Calu3 (cell line): Measurements from ENCODE around the gene RHOBTB1. TPM values are rescaled to one million over a fixed set of nuclear protein-coding genes. Genes with fewer than 3 reads are reported as not detected.

ENCODE experiments used
- BruUV-seq: library from RNA; stranded (reverse); fragments of 400-500 nt; replicated peaks from 2 replicates; lab custom pipeline; 2021; lab: Mats Ljungman, UMichigan
- CTCF ChIA-PET: fragments of 300-600 bp; sonication (Branson Sonifier 250); formaldehyde crosslinking; loops from one replicate; lab custom pipeline; 2022; ENCODE audit warnings: antibody characterized with exemption; lab: Charles Lee
- DNase-seq: peaks from one replicate; pipeline ENCODE4 v3.0.0; 2022
- H3K27ac Mint-ChIP-seq: one replicate; pipeline ENCODE4 v1.8.0; 2022; ENCODE audit warnings: mixed read lengths; ENCODE audit not compliant: unreplicated experiment
- H3K27me3 Mint-ChIP-seq: one replicate; pipeline ENCODE4 v1.8.0; 2022; ENCODE audit warnings: mixed read lengths; ENCODE audit not compliant: unreplicated experiment
- H3K36me3 Mint-ChIP-seq: one replicate; pipeline ENCODE4 v1.8.0; 2022; ENCODE audit warnings: mild to moderate bottlenecking, moderate library complexity, mixed read lengths; ENCODE audit not compliant: insufficient read depth, unreplicated experiment
- H3K4me1 Mint-ChIP-seq: one replicate; pipeline ENCODE4 v1.8.0; 2022; ENCODE audit warnings: mild to moderate bottlenecking, low read depth, mixed read lengths; ENCODE audit not compliant: unreplicated experiment
- H3K4me3 Mint-ChIP-seq: one replicate; pipeline ENCODE4 v1.8.0; 2022; ENCODE audit warnings: mild to moderate bottlenecking, low read depth, moderate library complexity, mixed read lengths; ENCODE audit not compliant: unreplicated experiment
- H3K9me3 Mint-ChIP-seq: one replicate; pipeline ENCODE4 v1.8.0; 2022; ENCODE audit warnings: low read depth, mixed read lengths; ENCODE audit not compliant: unreplicated experiment
- intact Hi-C: fragments of 100-400 bp; cut with micrococcal nuclease; formaldehyde crosslinking; loops from one replicate; pipeline ENCODE4 v1.10.0; 2022; ENCODE audit not compliant: unreplicated experiment
- total RNA-seq: library from RNA; stranded (reverse); gene quantifications from 2 replicates; pipeline ENCODE4 v1.2.3, GENCODE V29; 2022
- TF ChIP-seq, protein P1 (sequence below): fragments of 200-600 bp; IDR thresholded peaks from one replicate; pipeline ENCODE4 v1.8.0; 2022; ENCODE audit warnings: antibody characterized with exemption; ENCODE audit not compliant: unreplicated experiment

RHOBTB1 gene
- total RNA-seq, 1 experiment from 2014 or later = 9.8 TPM

DNA sequence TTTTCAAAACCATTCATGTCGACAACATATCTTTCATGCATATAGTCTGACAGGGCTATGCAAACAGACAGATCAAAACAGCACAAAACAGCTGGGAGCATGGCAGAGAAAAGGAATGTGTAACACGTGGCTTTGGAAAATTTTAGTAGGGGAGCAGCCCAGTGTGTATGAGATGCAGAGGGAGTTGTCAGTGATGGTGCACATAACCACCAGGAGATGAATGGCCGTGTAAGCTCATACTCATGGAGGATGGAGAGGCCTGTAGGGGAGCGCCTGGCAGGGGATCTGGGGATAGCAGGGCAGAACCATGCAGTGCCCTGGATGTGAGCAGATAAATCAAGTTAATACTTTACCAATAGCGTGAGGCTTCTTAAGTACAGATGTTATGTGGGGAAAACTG is 45.7 kb downstream of the RHOBTB1 start:
- peaks cover 8% of the 10 kb centered on the region for H3K4me1 Mint-ChIP-seq
- CTCF ChIA-PET = no interaction called here
- TF ChIP-seq, protein P1, sequence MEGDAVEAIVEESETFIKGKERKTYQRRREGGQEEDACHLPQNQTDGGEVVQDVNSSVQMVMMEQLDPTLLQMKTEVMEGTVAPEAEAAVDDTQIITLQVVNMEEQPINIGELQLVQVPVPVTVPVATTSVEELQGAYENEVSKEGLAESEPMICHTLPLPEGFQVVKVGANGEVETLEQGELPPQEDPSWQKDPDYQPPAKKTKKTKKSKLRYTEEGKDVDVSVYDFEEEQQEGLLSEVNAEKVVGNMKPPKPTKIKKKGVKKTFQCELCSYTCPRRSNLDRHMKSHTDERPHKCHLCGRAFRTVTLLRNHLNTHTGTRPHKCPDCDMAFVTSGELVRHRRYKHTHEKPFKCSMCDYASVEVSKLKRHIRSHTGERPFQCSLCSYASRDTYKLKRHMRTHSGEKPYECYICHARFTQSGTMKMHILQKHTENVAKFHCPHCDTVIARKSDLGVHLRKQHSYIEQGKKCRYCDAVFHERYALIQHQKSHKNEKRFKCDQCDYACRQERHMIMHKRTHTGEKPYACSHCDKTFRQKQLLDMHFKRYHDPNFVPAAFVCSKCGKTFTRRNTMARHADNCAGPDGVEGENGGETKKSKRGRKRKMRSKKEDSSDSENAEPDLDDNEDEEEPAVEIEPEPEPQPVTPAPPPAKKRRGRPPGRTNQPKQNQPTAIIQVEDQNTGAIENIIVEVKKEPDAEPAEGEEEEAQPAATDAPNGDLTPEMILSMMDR = no peak
- intact Hi-C loops = no loop called here
- no peak overlapping the region for H3K27ac Mint-ChIP-seq
- DNase-seq = no peak
- H3K36me3 Mint-ChIP-seq = no peaks in the 10 kb centered on the region
- no peak overlapping the region for H3K4me3 Mint-ChIP-seq
- no peaks in the 10 kb centered on the region for H3K9me3 Mint-ChIP-seq
- no peaks in the 10 kb centered on the region for H3K27me3 Mint-ChIP-seq
- no TSS peak for BruUV-seq

DNA sequence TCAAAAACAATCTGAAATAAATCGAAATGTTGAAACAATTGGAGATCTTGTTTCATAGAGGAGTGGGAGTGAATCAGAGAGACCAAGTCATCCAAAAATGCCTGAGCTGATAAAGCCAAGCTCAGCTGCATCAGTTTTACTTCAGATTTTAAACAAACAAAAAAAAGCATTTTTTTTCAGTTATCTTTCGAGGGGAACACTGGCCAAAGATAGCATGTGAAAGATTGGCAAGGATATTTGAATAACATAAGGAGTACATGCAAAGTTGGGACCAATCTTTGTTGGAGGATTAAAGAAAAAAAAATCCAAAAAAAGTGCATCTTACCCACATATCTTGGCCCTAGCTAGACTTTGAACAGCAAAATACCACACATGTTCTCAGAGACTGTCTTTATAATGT is 47.2 kb downstream of the RHOBTB1 start:
- no TSS peak for BruUV-seq
- CTCF ChIA-PET = interaction anchor here (1.2 kb wide), 1 partner anchor 9 kb away, joined by 3 read pairs; no protein-coding TSS in a partner anchor
- H3K36me3 Mint-ChIP-seq = no peaks in the 10 kb centered on the region
- no peaks in the 10 kb centered on the region for H3K27me3 Mint-ChIP-seq
- no peak overlapping the region for H3K4me3 Mint-ChIP-seq
- no peak overlapping the region for H3K27ac Mint-ChIP-seq
- TF ChIP-seq, protein P1 = no peak
- DNase-seq = no peak
- peaks cover 4% of the 10 kb centered on the region for H3K9me3 Mint-ChIP-seq
- peaks cover 17% of the 10 kb centered on the region for H3K4me1 Mint-ChIP-seq
- intact Hi-C loops = no loop called here

GRCh38 chr10:60896033-60896432 is 48.0 kb downstream of the RHOBTB1 start:
- no peaks in the 10 kb centered on the region for H3K36me3 Mint-ChIP-seq
- BruUV-seq = no TSS peak
- DNase-seq = no peak
- no peak overlapping the region for H3K4me3 Mint-ChIP-seq
- TF ChIP-seq, protein P1 = no peak
- intact Hi-C loops = no loop called here
- peaks cover 17% of the 10 kb centered on the region for H3K4me1 Mint-ChIP-seq
- no peak overlapping the region for H3K27ac Mint-ChIP-seq
- no peaks in the 10 kb centered on the region for H3K27me3 Mint-ChIP-seq
- CTCF ChIA-PET = no interaction called here
- peaks cover 4% of the 10 kb centered on the region for H3K9me3 Mint-ChIP-seq

GRCh38 chr10:60894786-60895185 is 49.2 kb downstream of the RHOBTB1 start:
- DNase-seq = no peak
- CTCF ChIA-PET = no interaction called here
- TF ChIP-seq, protein P1 = no peak
- Mint-ChIP-seq H3K4me1 (peaks cover 28% of the 10 kb centered on the region), H3K36me3 (no peaks in the 10 kb centered on the region), H3K27ac (no peak overlapping the region), H3K4me3 (no peak overlapping the region), H3K27me3 (no peaks in the 10 kb centered on the region), H3K9me3 (peaks cover 4% of the 10 kb centered on the region)
- BruUV-seq = no TSS peak
- intact Hi-C loops = no loop called here
